Stimulated activated CD8-positive, alpha-beta memory T cell treated with anti-CD3 and anti-CD28 coated beads, Interleukin-15, amount 100 ng/mL, for 4 hours (primary cell): ENCODE results near the gene TMEM51.

Experiments used
- DNase-seq, 2 donors: peaks; one replicate each; pipeline ENCODE4 v3.0.0-alpha.2; 2020; ENCODE audit warnings: low read depth in 2 of 2

The TMEM51 gene

DNA sequence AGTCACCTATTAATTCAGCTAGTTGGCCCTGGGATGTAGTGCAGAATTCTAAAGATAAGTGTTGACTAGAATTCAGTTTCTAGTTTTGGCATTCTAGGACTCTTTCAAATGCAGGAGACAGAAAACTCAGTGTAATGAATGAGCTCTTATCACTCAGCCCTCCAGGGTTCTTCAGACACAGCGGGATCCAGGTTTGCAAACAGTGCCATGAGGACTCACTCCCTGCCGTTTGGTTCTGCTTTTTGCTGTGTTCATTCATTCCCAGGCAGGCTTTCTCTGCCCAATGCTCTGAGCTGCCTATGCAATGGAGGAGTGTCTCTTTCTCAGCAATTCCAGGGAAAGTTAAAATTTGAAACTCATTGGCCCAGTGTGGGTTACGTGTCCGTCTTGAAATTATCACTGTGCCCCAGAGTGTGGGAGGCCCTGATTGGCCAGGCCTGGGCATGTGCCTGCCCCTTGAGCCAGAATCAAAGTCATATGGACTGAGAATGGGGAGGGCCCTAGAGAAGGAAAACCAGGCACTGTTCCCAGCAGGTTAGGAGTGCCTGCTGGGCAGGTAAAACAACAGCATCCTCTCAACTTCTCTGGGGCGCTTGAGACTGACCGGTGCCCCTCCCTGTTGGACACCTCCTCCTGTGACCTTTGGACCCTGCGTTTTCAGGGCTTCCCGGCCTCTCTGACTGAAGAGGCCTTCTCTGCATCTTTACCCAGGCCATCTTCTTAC lies 43.4 kb downstream of the TMEM51 start:
- DNase-seq, result no peak

DNA sequence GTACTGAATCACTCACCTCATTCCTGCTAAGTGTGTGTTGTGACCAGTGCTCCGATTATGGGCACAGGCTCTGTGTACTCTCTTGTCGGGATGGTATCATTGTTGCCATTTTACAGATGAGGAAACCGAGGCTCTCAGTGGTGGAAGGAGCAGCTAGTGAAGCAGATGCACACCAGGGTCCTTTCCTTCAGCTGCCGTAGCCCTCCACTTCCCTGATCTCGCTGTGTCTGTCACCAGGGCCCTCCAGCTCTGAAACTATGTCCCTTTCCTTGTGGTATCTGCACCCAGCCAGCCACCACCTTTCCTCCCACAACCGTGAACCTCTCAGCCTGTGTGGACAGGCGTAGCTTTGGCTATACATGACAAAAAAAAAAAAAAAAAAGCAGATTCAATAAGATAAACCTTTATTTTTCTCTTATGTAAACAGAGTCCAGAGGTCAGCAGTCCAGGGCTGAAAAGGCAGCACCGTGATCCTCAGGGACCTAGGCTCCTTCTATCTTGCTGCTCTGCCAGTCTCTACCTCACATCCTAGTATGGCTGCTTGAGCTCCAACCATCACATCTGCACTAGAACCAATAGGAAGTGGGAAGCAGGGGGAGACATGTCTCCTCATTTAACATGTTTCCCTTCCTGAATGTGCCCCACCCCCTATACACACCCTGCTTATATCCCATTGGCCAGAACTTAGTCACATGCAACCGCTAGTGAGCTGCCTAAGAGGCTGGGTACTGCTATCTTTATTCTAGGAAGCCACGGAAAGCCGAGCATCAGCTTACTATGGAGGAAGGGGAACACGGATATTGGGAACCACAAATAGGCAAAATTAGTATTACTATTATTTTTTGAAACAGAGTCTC lies 44.3 kb downstream of the TMEM51 start:
- DNase-seq, result no peak

DNA sequence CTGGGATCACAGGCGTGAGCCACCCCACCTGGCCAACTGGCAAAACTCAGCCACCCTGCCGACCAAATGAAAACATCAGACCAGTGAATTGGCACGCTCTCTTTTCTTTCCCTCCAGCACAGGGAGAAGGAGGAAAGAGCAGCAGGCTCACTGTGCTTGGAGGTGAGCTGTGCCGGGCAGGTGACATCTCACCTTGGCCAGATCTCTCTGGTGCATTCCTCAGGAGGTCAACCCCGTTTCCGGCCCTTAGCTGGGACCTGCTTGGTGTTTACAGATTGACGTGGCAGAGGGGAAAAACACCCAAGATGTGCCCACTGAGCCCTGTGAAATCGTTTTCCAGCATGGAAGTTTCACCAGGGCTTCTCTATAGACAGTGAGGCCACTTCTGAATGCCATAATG lies 45.1 kb downstream of the TMEM51 start:
- DNase-seq, result no peak

DNA sequence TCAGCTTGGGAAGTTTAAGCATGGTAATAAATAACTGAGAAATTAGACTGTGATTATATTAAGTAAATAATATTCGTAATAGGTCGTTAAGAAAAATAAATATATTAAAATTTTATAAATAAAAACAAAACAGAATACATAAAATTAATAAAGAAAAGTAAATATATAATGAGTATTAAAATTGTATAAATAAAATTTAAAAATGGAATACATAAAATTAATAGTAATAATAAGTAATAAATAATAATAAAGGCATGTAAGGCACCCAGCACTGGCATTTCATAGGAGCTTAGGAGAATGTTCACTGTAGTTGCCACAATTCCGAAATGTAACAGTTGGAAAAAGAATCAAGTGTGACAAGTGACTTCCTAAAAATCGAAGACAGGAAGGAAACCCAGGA lies 47.7 kb downstream of the TMEM51 start:
- DNase-seq, result no peak

DNA sequence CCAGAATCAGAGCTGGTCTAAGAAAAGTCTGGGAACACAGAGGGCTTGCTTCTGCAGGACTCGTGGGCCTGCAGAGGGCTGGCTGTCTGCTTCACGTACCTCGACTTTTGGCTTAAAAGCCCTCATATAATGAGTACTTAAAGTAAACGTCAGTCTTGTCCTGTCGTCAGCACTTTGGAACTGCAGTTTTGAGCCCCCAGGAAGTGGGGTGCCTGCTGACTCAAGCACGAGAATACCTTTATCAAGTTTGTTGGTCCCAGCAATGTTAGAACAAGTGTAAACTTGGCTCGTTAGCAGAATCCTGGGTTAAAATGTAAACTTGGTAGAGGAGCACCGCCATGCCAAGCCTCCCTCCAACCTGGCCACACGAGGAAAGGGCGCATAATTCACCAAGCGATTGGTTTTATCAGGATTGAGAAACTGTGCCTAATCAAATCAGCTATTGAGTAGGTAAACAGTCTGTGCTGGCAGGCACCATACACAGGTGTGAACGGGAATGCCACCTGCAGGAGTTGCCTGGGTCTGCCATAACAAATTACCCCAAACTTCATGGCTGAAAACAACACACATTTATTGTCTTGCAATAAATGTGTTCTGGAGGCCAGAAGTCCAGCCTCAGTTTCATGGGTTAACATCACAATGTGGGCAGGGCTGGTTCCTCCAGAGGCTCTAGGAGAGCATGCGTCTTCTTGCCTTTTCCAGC lies 48.5 kb downstream of the TMEM51 start:
- no peak for DNase-seq

DNA sequence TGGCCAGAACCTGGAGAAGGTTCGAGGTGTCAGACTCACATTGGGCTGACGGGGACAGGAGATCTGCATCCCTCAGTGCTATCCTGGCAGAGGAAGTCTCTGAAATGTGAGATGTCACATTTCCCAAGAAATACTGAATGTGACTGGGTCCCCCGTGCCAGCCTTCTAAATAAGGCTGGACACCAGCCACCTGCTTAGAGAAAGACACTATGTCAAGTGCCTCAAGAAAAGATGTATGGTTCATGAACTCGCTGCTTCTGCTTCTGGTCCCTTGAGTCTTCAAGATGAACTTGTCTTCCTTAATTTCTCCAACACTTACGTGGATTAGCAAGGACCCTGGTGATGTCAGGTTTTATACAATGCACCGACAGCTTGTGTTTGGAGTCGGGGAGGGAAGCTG lies 51.4 kb downstream of the TMEM51 start:
- DNase-seq, result no peak

DNA sequence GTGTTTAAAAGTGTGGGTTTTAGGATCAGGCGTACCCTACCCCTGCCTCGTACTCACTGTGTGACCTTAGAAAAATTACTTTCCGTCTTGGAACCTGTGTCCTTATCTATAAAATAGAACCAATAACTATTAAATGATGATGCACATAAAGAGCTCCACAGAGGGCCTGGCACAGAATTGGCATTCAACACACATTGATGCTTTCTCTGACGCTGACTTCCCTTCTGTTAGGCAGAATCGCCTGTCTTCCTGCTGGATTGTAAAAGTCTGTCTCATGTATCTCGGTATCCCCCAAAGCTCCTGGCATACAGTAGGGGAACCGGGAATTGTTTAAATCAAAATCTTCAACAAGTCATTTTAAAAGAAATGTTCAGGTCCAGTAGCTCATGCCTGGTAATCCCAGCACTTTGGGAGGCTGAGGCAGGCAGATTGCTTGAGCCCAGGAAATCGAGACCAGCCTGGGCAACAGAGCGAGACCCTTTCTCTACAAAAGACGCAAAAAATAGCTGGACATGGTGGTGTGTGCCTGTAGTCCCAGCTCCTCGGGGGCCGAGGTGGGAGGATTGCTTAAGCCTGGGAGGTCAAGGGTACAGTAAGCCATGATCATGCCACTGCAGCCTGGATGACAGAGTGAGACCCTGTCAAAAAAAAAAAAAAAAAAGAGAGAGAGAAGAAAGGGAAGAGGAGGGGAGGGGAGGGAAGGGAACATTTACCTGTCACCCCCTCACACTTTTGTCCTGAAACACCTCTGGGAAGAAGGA lies 52.2 kb downstream of the TMEM51 start:
- DNase-seq, result no peak

DNA sequence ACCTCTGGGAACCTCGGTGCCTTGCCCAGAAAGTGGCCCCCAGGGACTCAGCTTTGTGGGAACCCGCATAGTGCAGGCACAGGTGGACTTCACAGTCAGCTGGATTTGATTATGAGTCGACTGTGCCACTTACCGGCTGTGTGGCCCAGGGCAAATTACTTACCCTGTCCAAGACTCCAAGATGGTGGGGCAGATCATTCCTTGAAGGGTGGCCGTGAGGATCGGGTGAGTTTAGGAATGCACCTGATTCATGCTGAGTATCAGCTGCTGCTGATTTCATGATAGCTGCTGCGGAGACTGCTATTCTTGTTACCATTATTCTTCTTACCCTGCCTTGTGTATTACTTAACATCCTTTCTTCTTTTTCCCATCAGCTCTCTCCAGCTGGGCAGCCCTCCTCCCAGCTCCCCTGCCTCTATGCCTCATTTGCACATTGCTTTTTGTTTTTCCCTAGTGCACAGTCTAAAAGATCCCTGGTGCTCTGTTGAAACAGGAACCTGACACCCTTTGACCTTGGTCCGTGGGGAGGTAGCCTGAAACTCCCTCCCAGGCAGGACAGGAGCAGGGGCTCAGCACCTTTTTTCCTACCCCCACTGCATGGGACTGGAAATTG lies 53.0 kb downstream of the TMEM51 start:
- no peak for DNase-seq

DNA sequence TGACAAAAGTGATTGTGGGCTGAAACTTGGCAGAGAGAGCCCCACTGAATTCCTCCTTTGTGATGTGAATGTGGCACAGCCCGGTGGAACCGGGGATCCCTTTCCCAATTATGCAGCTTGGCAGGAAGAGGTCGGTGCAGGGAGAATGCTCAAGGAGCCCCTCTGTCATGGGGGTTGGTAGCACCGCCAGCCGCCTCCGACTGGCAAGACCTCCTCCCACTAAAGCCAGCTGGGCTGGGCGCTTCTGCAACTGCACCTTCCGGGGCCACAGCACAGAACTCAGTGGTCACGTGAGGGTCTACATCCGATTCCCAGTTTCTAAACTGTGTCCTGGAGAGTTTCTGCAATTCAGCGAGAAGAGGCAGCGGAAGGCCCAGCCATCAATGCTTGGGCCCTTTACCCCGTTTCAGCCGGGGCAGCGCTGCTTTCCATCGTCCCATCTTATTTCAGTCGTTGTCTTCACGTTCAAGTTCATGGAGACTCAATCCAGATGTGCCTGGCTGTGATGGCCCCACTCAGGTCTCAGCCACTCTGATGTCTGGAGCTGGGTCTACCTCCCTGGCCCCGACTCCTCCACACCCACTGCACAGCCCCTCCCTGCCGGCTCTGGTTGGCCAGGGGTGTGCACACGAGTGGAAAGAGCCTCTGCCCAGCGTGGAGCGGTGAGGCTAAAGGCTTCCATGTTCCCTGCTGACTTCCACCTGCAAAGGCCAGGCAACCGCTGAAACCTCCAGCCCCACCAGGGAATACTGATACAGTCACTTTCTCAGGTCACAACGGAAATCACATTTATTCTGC lies 53.7 kb downstream of the TMEM51 start:
- no peak for DNase-seq

DNA sequence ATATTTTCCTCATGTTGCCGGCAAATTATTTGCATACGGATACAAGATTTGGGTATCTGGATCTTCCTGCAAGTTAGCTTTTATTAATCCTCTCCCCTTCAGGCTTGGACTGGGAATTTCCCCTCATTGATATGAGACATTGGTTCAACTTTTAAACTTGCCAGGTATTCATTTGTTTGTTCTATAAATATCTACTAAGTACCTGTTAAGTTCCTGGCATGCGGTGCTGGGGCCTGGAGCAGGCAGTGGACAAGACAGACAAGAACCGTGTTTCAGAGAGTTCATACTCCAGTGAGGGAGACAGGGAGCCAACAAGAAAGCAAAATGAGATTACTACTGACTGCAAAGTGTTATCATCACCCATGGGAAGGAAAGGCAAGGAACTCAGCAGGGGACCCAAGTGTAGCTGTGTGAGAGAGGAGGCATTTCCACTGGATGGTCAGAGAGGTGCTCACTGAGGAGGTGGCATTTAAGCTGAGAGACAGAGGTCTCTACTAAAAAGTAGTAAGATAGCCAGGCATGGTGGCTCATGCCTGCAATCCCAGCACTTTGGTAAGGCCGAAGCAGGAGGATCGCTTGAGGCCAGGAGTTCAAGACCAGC lies 54.4 kb downstream of the TMEM51 start:
- DNase-seq, result no peak

DNA sequence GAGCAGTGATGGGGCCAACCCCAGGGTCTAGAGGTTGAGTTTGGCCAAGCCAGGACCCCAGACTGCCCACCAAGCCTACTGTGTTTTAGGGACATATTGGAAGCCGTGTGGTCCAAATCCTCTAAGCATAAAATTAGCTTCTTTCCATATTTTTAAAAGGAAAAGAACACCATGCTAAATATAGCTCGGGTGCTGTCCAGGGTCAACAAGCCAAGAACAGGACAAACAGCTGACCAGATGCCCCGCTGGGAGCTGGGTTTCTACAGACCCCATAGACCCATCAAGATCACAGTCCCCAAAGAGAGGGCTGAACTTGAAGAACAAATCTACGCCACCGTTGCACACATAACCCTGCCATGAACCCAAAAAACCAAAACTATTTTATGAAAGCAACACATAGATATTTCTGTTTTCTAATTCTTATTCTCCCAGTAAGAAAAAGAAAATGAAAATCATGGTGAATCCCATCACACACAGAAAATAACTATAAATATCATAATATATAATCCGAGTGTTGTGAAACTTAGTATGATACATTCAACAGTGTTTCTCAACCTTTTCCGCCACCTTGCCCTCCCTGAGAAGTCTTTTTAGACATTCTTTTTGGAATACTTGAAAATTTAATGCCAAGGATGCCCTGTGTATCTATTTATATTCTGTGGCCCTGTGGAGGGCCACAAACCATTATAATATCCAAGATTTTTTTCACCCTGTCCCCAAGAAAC lies 57.3 kb downstream of the TMEM51 start:
- DNase-seq, result no peak

DNA sequence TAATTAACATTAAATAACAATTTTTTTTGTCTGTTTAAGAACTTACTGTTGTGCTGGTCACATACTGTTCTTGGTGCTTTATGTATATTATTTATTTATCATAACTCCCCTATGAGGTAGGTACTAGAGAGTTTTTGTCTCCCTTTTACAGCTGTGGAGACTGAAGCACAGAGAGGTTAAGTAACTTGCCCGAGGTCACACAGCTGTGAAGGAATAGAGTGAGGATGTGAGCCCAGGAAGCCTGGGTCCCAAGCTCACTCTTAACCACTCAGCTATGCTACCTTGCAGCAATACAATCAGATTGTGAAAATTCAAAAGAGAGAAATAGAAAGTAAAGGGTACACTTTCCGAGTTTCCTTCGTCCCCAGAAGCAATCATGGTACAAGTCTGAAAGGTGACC lies 57.9 kb downstream of the TMEM51 start:
- DNase-seq, result no peak

DNA sequence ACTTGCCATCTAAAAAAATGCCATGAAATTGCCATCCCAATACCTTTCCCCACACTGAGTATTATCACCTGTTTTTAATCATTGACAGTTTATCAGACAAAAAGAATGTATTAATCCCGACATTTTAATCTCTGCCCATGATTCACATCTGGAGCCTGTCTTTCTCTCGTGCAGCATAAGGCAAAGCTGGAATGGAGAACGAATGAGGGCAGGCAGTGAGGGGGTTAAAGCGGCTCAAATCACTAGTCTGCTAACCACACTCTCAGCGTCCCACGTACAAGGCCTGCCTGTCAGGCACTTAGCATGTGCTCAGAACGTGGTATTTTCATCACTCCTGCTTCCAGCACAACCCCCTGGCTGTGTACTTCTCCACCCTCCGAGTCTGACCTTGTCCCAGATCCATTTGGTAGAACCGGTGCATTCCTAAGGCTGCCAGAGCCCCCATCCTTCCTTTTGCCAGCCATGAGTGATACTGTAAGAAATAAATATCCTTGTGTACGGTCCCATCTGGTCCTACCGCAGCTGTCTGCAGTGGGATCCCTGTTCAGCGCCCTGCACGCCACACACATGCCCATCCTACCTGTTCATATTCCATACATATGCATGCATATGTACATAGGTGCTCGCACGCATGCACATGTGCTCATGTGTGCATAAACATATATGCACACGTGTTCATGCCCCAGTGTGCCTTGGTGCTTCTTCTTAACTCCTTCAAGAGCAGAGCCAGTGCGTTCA lies 58.8 kb downstream of the TMEM51 start:
- no peak for DNase-seq

DNA sequence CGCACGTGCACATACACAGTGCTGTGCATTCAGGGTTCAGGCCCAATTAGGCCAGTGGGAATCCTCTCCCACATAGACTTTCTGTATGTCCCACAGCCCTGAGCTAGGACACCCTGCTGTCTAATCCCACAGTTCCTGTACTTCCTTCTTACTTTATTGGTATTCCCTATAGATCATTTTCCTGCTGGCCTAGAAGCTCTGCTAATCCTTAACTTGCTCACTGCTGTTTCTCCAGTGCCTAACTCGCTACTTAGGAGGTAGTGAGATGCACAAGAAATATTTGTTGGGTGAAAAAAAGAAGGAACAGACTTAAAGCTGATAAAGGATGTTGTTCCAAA lies 59.4 kb downstream of the TMEM51 start:
- no peak for DNase-seq

DNA sequence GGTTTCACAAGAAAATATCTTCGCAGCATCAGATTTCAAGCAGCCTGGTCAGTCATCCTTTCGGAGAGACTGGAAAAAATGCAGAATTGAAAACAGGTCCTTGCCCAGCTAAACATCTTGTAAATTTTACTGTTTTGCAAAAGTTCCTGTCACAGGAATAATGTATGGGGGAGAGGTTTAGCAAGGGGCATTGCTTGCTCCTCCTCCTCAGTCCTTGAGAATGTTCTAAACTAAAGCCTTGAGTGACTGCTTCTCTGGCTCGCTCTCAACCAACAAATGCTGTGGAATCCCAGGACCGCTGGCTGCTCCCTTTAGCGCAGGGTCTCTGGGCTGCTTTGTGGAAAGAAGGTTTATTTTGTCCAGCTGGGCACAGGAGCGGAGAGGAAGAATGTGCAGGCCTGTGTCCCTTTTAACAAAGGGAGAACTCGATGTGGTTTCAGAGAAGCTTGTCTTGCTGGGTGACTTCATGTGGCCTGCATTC lies 59.8 kb downstream of the TMEM51 start:
- DNase-seq, result no peak

DNA sequence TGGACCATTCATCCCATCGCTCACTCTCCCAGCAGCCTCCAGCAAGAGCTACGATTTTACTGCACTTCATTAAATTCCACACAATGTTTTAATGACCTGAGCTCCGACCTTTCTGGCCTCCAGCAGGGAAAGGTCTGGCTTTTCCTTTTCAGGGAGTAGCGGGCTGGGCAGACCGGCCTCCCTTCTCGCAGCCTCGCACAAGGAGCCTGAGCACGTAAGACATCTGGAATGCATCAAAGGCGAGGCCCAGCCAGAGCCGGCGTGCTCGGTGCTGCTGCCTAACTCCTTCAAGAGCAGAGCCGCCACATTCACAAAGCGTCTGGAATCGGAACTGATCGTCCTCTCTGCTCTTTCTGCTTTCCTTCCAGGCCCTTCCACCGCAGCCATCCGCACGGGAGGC lies 61.0 kb downstream of the TMEM51 start:
- DNase-seq, result no peak

DNA sequence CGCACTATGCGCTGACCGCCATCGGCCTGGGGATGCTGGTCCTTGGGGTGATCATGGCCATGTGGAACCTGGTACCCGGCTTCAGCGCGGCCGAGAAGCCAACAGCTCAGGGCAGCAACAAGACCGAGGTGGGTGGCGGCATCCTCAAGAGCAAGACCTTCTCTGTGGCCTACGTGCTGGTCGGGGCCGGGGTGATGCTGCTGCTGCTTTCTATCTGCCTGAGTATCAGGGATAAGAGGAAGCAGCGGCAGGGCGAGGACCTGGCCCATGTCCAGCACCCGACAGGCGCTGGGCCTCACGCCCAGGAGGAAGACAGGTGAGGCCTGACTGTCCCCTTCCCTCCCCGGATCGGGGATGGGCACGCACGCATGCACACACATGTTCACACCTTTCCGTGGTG lies 61.6 kb downstream of the TMEM51 start:
- DNase-seq, result no peak

DNA sequence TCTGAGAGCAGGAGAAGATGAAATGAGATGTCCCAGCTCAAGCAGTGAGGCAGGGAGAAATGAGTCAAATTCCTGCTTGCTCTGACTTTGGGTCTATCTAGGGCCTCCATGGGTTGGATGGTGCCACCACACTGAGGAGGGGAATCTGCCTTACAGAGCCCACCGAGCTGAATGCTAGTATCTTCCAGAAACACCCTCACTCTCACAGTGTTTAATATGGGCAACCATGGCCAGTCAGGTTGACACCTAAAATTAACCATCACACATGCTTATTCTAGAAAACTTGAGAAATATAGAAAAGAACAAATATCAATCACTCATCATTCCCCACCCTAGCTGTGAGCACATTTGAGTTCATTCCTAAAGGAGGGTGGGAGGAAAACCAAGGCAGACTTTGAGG lies 64.1 kb downstream of the TMEM51 start:
- DNase-seq, result no peak
